Epidermal melanocyte (primary cell): ENCODE data around the gene TUBG2.
A peak's percentile ranks its signal among the peaks of the same experiment; 100 is the strongest.
"Not testable (repeated sequence)": the region's sequence is repeated elsewhere in the genome, so short reads cannot be mapped to it uniquely, and the experiment has no call there.

Source experiments
- DNase-seq: peaks from one replicate; pipeline ENCODE4 v3.0.0; 2011; ENCODE audit warnings: low spot score; ENCODE audit not compliant: insufficient read length

TUBG2 gene

DNA sequence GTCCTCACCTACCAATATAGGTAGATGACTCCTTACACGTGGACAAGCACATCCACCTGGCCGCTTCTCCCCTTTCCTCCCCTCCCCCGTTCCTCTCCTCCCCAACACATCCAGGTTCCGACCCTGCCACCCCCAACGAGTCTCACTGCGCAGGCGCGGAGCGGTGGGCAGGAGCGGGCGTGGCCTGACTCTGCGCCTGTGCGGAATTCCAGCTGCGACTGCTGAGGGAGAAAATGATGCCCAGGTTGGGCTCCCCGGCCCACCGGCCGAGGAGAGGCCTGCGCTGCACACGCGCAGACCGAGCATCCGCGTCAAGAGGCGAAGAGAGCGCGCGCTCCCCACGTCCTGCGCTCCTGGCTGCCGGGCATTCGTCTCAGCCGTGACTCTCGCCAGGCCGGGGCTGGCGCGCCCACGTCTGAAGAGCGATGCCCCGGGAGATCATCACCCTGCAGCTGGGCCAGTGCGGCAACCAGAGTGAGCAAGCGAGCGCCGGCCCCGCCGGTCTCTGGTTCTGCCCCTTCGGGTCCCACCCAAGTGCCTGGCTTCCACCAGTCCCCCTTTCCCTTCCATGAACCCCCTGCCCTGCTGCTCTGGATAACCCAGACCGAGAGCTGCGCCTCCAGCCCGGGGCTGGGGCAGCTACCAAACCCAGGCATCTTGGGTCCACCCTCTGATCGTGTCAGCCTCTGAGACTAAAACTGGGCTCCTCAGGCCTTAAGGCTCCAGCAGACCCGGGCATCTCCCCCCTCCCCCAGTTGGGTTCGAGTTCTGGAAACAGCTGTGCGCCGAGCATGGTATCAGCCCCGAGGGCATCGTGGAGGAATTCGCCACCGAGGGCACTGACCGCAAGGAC is at the start of gene TUBG2:
TUBG2 (plus strand) TSS at position 206 of the 853 bp plus-strand sequence; CDS start at position 426, 220 bp downstream.
- DNase-seq = peak; percentile 96

DNA sequence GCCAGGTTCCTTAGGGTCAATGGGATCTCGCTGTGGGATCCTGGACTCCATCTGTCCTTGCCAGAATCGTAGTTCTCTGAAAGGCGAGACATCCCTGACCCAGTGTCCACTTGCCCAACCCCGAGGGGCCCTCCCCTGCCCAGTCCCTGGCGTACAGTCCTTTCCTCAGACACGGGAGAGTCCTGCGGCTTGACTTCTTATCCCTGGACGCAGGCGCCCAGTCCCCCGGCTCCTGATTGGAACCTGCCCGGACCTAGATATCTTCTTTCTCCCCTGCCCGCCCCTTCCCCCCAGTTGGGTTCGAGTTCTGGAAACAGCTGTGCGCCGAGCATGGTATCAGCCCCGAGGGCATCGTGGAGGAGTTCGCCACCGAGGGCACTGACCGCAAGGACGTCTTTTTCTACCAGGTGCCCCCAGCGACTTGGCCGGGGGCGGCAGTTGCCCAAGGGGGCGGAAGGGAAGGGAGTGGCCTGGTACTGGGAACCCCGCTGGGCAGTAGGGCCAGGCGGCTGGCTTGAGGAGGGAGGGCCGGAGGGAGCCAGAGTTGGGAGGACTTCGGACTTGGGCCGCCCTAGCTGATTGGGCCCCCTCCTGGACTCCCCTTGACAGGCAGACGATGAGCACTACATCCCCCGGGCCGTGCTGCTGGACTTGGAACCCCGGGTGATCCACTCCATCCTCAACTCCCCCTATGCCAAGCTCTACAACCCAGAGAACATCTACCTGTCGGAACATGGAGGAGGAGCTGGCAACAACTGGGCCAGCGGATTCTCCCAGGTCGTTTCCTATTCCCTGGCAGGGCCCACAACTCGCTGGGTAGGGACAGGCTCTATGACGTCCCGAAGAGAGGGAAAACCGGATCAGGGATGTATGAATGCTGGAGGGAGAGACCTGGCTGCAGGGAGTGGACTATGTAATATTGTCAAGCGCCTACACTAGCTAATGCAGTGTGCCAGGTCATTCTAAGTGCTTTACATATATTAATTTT is 49.0 kb upstream of the TUBG2 start:
- not testable (repeated sequence) for DNase-seq

DNA sequence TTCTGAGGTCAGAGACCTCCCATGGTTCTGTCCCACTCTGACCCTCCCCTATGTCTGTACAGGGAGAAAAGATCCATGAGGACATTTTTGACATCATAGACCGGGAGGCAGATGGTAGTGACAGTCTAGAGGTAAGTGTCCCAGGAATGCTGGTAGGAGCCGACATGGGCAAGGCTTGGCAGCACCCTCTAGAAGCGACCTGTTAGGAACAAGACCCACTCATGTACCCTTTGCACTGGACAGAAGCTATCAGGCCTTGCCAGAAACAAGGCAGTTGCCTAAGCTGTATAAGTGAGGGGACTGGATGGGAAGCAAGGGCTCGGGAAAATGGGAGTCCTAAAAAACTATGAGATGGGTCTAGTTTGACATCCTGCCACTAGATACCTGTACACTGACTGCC is 47.1 kb upstream of the TUBG2 start:
- no peak for DNase-seq

DNA sequence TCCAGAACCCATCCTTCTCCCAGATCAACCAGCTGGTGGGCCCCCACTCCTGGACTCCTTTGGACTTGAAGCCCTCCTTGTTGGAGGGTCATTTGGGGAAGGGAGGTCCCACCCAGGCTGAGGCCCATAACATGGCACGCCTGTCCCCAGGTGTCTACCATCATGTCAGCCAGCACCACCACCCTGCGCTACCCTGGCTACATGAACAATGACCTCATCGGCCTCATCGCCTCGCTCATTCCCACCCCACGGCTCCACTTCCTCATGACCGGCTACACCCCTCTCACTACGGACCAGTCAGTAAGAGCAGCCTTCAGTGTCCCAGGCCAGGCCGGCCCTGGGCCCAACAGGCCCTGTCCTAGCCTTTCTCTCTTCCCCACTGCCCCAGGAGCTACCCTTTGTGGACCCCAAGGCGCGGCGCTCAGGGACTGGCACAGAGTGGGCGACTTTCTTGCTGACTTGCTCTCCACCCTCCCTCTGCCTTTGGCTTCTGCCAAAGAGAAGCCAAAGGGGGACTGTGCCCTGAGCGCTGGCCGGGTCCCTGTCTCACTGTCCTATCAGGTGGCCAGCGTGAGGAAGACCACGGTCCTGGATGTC is 45.3 kb upstream of the TUBG2 start:
- no peak for DNase-seq

DNA sequence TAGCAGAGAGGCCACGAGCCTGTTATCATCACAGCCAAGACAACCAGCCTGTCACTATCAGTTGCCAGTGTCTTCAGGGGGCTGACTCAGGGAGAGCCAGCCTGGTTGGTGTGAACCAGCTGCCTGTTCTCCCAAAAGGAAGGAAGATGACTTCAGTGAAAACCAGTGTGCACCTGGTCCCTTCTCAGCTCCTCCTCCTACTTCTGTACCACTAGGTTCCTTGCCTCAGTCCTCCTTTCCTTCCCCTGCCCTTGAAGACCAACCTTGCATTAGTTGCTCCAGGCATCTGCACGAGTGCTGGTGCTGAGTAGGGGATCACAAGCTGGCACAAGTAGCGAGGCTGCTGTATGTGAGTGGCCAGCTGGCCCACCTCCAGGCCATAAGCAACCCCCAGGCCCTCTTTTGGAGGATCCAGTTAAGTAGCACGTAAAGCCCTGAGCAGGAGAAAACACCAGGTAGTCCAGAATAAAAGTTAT is 41.1 kb upstream of the TUBG2 start:
- DNase-seq = no peak

DNA sequence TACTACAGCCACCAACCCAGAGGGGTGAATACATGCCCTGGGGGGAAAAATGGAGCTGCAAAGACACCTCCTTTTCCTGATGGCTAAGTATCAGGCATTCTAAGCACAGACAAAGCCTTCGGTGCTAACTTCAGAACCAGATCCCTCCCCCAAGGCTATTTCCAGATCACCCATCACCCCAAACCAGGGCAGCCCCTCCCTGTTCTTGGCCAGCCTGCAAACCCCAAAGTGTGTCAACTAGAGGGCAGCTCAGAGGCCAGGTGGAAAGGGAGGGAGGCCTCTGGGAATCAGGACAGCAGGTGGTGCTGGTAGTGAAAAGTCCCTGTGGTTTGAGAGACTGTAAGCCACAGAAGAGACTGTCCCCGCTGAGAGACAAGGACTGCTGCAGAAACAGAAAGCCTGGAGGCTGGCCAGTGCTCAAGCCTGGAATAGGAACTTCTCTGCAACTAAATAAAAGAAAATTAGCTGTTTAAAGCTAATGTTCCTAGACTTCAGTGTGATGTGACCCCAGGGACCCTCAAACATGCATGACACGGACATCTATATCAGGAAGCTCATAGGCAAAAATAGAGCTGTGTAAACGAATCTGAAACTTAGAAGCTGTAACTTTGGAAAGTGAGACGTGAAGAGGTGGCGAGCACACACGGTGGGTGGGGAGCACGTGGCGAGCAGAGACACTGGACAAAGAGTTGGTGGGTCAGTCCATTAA is 40.5 kb upstream of the TUBG2 start:
- DNase-seq = no peak

DNA sequence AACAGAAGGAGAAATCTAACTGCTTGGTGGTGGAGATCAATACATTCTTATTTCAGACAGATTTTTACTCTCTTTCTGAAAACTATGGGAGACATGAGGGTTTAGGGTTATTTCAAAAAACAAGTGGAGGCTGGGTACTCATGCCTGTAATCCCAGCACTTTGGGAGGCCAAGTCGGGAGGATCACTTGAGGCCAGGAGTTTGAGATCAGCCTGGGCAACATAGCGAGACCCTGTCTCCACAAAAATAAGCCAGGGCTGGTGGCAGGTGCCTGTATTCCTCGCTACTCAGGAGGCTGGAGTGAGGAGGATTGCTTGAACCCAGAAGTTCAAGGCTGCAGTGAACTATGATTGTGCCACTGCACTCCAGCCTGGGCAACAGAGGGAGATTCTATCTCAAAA is 37.1 kb upstream of the TUBG2 start:
- DNase-seq = not testable (repeated sequence)

DNA sequence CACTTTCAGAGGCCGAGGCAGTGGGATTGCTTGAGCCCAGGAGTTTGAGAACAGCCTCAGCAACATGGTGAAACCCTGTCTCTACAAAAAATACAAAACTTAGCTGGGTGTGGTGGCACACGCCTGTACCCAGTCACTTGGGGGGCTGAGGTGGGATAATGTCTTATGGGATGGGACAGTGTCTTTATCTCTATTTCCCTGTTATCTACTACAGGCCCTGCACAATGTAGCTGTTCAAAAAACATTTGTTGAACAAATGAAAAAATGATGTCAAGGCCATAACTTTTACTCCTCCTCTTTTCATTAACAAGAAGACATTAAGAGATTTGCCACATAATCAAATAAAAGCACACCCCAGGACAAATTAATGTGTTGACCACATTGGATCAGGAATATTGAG is 35.8 kb upstream of the TUBG2 start:
- no peak for DNase-seq

DNA sequence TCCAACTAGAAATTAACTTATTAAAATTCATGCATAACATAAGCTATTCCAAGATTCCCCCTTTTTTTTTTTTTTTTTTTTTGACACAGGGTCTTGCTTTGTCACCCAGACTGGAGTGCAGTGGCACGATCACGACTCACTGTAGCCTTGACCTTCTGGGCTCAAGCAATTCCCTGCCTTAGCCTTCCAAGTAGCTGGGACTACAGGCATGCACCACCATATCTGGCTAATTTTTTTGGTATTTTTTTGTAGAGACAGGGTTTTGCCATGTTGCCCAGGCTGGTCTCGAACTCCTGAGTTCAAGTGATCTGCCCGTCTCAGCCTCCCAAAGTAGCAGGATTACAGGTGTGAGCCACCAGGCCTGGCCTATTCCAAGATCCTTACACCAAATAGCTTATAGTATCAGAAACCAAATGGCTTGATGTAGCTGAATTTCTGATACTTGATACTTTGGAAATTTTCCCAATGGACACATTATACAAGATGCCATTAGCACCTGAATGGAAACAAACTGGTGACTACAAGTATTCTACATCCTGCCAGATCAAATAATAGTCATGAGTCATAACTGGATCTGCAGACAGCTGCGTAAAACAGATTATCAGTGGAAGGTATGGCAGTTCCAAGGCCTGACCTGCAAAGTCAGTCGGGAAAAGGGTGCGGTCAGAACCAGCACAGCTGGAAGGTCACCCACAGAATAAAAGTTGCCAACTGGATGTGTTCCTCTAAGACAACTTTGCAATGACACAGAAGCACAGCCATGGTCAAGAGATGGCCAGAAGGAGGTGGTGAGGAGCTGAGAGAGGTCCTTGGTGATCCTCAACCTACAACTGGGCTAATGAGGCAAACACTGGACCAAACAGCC is 35.1 kb upstream of the TUBG2 start:
- no peak for DNase-seq

DNA sequence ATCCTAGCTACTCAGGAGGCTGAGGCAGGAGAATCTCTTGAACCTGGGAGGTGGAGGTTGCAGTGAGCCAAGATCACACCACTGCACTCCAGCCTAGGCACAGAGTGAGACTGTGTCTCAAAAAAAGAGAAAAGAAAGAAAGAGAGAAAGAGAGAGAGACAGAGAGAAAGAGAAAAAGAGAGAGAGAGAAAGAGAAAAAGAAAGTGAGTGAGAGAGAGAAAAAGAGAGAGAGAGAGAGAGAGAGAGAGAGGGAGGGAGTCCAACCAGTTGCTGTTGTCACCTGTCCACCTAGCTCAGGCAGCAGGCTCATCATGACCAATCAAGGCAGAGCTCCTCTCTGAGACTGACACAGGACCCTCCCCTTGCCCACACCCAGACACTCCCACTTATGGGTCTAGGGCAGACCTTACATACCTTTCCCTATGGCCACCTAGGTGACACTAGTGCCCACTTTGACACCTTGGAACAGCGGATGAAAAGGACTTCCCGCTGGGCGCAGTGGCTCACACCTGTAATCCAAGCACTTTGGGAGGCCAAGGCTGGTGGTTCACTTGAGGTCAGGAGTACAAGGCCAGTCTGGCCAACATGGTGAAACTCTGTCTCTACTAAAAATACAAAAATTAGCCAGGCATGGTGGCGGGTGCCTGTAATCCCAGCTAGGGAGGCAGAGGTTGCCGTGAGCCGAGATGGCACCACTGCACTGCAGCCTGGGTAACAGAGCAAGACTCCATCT is 31.9 kb upstream of the TUBG2 start:
- not testable (repeated sequence) for DNase-seq

DNA sequence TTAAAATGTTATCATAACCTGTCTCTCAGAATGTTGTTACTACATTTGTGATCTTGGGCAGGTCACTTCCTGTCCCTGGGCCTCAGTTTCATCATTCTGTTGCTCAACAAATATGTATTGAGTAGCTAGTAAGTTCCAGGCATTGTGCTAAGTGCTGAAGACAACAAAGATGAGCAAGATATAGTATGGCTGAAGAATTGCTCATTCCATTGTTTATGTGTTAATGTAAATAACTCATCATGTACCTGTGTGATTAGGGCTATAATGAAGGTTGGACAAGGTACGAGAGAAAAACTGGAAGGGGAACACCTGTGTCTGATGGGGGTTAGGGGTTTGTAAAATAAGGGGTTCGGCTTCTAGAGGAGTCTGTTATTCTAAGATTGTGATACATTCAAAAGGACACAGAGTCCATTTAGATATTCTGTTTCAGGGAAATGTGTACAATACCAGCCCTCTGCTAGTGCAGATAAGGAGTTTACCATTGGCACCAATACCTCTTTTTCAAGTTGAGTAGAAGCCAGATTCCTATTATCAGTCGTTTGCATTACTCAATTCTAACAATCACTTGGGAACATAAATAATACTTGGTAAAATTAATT is 29.6 kb upstream of the TUBG2 start:
- DNase-seq = no peak

DNA sequence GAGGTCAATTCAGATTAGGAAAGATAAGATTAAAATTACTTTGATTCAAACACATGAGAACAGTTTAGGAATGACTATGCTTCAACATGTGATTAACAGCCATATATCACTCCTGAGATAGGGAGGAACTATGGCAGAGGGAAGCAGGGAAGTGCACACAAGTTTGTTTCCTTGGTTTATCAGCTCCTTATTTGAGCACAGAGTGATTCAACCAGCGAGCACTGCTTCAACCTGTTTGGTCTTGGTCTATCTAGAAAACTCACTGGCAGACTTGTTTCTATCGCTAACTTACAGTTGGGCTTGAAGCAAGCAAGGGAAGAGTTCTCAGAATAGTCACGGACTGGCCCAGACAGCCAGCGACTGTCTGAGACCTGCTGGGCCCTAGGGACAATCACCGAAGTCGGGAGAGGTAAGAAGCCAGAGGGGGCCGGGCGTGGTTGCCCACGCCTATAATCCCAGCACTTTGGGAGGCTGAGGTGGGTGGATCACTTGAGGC is 26.1 kb upstream of the TUBG2 start:
- DNase-seq = no peak

DNA sequence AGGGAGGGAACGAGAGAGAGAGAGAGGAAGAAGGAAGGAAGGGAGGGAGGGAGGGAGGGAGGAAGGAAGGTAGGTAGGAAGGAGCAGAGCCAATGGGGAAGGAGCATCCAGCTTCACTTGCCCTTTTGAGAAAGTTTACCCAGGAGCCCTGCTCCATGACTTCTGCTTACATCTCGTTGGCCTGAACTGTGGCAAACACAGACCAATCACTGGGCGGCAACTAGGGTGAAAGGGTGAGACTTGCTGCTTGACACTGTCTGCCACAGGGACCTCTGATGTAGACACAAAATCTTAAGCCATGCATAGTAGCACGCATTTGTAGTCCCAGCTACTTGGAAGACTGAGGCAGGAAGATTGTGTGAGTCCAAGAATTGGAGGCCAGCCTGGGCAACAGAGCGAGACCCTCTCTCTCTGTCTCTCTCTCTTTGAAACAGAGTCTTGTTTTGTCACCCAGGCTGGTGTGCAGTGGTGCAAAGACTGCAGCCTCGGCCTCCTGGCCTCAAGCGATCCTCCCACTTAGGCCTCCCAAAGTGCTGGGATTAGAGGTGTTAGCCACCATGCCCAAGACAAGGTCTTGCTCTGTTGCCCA is 19.5 kb upstream of the TUBG2 start:
- no peak for DNase-seq

DNA sequence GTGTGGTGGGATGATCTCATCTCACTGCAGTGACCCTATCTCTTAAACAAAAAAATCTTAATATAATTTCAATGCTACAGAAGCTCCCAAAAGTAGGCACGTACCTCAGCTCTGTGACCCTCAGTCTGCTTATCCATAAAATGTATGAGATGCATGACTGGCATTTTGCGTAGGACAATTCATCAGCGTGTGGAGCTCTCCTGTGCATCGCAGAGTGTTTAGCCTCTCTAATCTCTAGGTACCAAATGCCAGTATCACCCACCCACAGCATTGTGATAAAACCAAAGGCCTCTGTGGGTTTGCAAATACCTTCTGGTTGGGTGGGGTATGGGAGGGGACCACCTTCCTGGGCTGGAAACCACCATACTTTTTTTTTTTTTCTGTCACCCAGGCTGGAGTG is 19.0 kb upstream of the TUBG2 start:
- DNase-seq = no peak

DNA sequence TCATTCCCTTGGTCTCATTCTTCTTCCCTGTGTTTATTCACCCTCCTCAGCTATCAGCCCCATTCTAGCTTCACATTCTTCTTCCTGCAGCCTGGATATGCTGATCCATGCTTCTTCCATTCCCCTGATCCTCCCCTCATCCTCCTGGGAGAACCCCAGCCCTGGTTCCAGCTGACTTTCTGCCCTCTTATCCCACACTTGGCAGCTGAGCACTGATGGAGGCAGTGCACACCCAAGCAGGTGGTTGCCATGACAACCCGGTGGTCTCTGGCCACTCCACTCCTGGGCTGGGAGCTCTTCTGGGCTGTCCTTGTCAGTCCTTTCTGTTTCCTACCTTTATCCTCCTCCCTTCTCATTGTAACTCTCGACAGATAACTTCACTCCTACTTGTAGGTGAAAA is 16.7 kb upstream of the TUBG2 start:
- DNase-seq = no peak

DNA sequence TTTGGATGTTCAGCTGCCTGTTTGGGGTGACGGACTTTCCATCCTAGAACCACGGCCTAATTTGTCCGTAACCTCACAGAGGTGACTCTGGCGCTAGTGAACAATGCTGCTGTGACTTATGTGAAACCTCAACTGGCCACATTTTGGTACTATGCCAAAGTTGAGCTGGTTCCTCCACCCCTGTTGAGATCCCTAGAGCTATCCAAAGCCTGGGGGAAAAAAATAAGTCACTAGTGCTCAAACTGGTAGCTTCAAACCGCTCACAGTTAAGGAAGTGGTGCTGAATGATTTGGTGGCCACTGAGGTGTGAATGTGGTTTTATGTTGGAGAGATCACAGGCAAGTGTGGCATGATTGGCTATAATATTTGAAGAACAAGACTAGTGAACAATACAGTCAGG is 11.3 kb upstream of the TUBG2 start:
- DNase-seq = no peak

DNA sequence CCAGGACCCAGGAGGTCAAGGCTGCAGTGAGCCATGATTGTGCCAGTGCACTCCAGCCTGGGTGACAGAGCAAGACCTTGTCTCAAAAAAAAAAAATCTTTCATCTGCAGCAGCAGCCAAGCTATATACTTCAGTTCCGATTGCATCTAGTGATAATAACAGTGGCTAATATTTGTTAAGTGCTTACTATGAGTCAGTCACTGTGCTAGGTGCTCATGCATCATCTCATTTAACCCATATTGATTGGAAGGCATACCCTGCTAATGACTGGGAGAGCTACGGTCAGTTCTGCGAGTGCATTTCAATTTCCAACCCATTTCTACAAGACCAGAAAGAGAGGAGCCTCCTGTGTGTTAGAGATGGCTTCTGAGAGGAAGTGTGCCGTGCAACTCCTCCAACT is 7.7 kb upstream of the TUBG2 start:
- DNase-seq = no peak
